Neural cell (in vitro differentiated cells): ENCODE data around the gene RALGAPB. TPM values are rescaled to one million over a fixed set of nuclear protein-coding genes. Genes with fewer than 3 reads are reported as not detected.

Experiments
- H2AFZ ChIP-seq: fragments of 200-600, 300-800 bp; sonication (generic), shearing (Covaris generic); 2 replicates; pipeline ENCODE4 v1.6.0; 2014; ENCODE audit warnings: low read depth, mild to moderate bottlenecking, antibody characterized with exemption, low read length, moderate library complexity
- H3F3A ChIP-seq: fragments of 200-600 bp; shearing (Covaris generic); 2 replicates; pipeline ENCODE4 v1.6.1; 2016; ENCODE audit warnings: mild to moderate bottlenecking, moderate library complexity, mixed read lengths, antibody characterized with exemption, low read length; ENCODE audit not compliant: insufficient read depth, poor library complexity, severe bottlenecking
- H3K27ac ChIP-seq: fragments of 200-600, 300-800 bp; sonication (generic), shearing (Covaris generic); 2 replicates; pipeline ENCODE4 v1.5.1; 2014; ENCODE audit warnings: mild to moderate bottlenecking, low read length, moderate library complexity
- H3K27me3 ChIP-seq: fragments of 300-800, 200-600 bp; sonication (generic), shearing (Covaris generic); 2 replicates; pipeline ENCODE4 v1.6.0; 2014; ENCODE audit warnings: mild to moderate bottlenecking, low read depth, low read length, moderate library complexity; ENCODE audit not compliant: insufficient read depth
- H3K36me3 ChIP-seq: fragments of 300-800, 200-600 bp; sonication (generic), shearing (Covaris generic); 2 replicates; pipeline ENCODE4 v1.5.1; 2014; ENCODE audit warnings: mild to moderate bottlenecking, antibody characterized with exemption, low read length, moderate library complexity; ENCODE audit not compliant: insufficient read depth
- H3K4me2 ChIP-seq: fragments of 300-800, 200-600 bp; sonication (generic), shearing (Covaris generic); 2 replicates; pipeline ENCODE4 v1.6.0; 2014; ENCODE audit warnings: mild to moderate bottlenecking, low read length
- H3K4me3 ChIP-seq: fragments of 300-800, 200-600 bp; sonication (generic), shearing (Covaris generic); 2 replicates; pipeline ENCODE4 v1.5.1; 2014; ENCODE audit warnings: mild to moderate bottlenecking, low read length, moderate library complexity
- H3K79me2 ChIP-seq: fragments of 200-600 bp; shearing (Covaris generic); replicated peaks from 2 replicates; pipeline ENCODE4 v1.6.0; 2014; ENCODE audit warnings: mild to moderate bottlenecking, low read length, moderate library complexity; ENCODE audit not compliant: insufficient read depth
- H3K9ac ChIP-seq: fragments of 300-800, 200-600 bp; sonication (generic), shearing (Covaris generic); 2 replicates; pipeline ENCODE4 v1.6.1; 2016; ENCODE audit warnings: mild to moderate bottlenecking, low read length, mixed read lengths
- H3K9me2 ChIP-seq: fragments of 200-600 bp; shearing (Covaris generic); 2 replicates; pipeline ENCODE4 v1.6.1; 2016; ENCODE audit warnings: mild to moderate bottlenecking, low read length, mixed read lengths; ENCODE audit not compliant: insufficient read depth
- H3K9me3 ChIP-seq: fragments of 200-600, 300-800 bp; sonication (generic), shearing (Covaris generic); 2 replicates; pipeline ENCODE4 v1.6.1; 2016; ENCODE audit warnings: mild to moderate bottlenecking, mixed run types, low read length, moderate library complexity, mixed read lengths
- H4K20me1 ChIP-seq: fragments of 200-600 bp; shearing (Covaris generic); 2 replicates; pipeline ENCODE4 v1.6.1; 2016; ENCODE audit warnings: mild to moderate bottlenecking, mixed run types; ENCODE audit not compliant: insufficient read depth
- EP300 ChIP-seq: fragments of 450-650 bp; conservative IDR thresholded peaks from 2 replicates; pipeline ENCODE4 v1.6.1; 2014; ENCODE audit warnings: antibody characterized with exemption, mild to moderate bottlenecking, moderate library complexity; ENCODE audit not compliant: poor library complexity, severe bottlenecking
- EZH2 ChIP-seq: fragments of 200-600, 300-800 bp; shearing (Covaris generic), sonication (generic); IDR thresholded peaks from 2 replicates; pipeline ENCODE4 v1.6.1; 2014; ENCODE audit warnings: antibody characterized with exemption, low read length, borderline replicate concordance, mild to moderate bottlenecking; ENCODE audit not compliant: insufficient read depth, poor library complexity, severe bottlenecking
- MXI1 ChIP-seq: fragments of 450-650 bp; conservative IDR thresholded peaks from 2 replicates; pipeline ENCODE4 v1.6.1; 2014; ENCODE audit warnings: antibody characterized with exemption, mild to moderate bottlenecking; ENCODE audit not compliant: poor library complexity, severe bottlenecking
- POLR2AphosphoS5 ChIP-seq: IDR thresholded peaks from 2 replicates; pipeline ENCODE4 v1.6.1; 2012
- RAD21 ChIP-seq: fragments of 450-650 bp; conservative IDR thresholded peaks from 2 replicates; pipeline ENCODE4 v1.6.1; 2014; ENCODE audit warnings: antibody characterized with exemption, mild to moderate bottlenecking, moderate library complexity
- SMC3 ChIP-seq: fragments of 450-650 bp; conservative IDR thresholded peaks from 2 replicates; pipeline ENCODE4 v1.6.1; 2014; ENCODE audit warnings: antibody characterized with exemption, mild to moderate bottlenecking, moderate library complexity; ENCODE audit not compliant: poor library complexity
- TAF1 ChIP-seq: IDR thresholded peaks from 2 replicates; pipeline ENCODE4 v1.6.1; 2012; ENCODE audit warnings: low read depth
- polyA plus RNA-seq: library from polyadenylated mRNA; depleted of rRNA; stranded (reverse); fragments of >200 nt; gene quantifications from 2 replicates; pipeline ENCODE4 v1.2.3, GENCODE V29; 2014
- TF ChIP-seq, protein P1 (sequence below): fragments of 450-650 bp; IDR thresholded peaks from 2 replicates; pipeline ENCODE4 v1.5.1; 2014; ENCODE audit warnings: antibody characterized with exemption, mild to moderate bottlenecking, moderate library complexity; ENCODE audit not compliant: poor library complexity, severe bottlenecking
- TF ChIP-seq, protein P2 (sequence below): IDR thresholded peaks from 2 replicates; pipeline ENCODE4 v1.6.1; 2012; ENCODE audit warnings: borderline replicate concordance

The RALGAPB gene
- polyA plus RNA-seq, 1 donor from 2014 or later = 30.0 TPM

DNA sequence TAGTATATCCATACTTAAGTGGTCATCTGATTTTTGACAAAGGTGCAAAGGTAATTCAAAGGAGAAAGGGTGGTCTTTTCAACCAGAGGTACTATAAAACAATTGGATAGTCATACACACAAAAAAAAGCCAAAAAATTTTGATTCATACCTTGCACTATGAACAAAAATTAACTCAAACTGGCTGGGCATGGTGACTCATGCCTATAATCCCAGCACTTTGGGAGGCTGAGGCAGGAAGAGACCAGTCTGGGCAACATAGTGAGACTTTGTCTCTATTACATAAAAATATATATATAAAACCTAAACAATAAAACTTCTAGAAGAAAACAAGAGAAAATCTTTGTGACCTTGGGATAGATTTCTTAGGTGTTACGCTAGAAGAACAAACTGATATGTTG, 64.5 kb downstream of the RALGAPB start:
- no peak overlapping the region for H3K9ac ChIP-seq
- no peak overlapping the region for H3K4me3 ChIP-seq
- H2AFZ ChIP-seq = no peak overlapping the region
- H3K9me2 ChIP-seq = no peaks in the 10 kb centered on the region
- peaks cover 3% of the 10 kb centered on the region for H3K9me3 ChIP-seq
- no peaks in the 10 kb centered on the region for H3K27me3 ChIP-seq
- no peaks in the 10 kb centered on the region for H3K79me2 ChIP-seq
- H3K27ac ChIP-seq = no peak overlapping the region
- TF ChIP-seq POLR2AphosphoS5 (no peak), EZH2 (no peak), EP300 (no peak), MXI1 (no peak), SMC3 (no peak), TAF1 (no peak)
- TF ChIP-seq, protein P1, sequence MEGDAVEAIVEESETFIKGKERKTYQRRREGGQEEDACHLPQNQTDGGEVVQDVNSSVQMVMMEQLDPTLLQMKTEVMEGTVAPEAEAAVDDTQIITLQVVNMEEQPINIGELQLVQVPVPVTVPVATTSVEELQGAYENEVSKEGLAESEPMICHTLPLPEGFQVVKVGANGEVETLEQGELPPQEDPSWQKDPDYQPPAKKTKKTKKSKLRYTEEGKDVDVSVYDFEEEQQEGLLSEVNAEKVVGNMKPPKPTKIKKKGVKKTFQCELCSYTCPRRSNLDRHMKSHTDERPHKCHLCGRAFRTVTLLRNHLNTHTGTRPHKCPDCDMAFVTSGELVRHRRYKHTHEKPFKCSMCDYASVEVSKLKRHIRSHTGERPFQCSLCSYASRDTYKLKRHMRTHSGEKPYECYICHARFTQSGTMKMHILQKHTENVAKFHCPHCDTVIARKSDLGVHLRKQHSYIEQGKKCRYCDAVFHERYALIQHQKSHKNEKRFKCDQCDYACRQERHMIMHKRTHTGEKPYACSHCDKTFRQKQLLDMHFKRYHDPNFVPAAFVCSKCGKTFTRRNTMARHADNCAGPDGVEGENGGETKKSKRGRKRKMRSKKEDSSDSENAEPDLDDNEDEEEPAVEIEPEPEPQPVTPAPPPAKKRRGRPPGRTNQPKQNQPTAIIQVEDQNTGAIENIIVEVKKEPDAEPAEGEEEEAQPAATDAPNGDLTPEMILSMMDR = no peak
- TF ChIP-seq, protein P2, sequence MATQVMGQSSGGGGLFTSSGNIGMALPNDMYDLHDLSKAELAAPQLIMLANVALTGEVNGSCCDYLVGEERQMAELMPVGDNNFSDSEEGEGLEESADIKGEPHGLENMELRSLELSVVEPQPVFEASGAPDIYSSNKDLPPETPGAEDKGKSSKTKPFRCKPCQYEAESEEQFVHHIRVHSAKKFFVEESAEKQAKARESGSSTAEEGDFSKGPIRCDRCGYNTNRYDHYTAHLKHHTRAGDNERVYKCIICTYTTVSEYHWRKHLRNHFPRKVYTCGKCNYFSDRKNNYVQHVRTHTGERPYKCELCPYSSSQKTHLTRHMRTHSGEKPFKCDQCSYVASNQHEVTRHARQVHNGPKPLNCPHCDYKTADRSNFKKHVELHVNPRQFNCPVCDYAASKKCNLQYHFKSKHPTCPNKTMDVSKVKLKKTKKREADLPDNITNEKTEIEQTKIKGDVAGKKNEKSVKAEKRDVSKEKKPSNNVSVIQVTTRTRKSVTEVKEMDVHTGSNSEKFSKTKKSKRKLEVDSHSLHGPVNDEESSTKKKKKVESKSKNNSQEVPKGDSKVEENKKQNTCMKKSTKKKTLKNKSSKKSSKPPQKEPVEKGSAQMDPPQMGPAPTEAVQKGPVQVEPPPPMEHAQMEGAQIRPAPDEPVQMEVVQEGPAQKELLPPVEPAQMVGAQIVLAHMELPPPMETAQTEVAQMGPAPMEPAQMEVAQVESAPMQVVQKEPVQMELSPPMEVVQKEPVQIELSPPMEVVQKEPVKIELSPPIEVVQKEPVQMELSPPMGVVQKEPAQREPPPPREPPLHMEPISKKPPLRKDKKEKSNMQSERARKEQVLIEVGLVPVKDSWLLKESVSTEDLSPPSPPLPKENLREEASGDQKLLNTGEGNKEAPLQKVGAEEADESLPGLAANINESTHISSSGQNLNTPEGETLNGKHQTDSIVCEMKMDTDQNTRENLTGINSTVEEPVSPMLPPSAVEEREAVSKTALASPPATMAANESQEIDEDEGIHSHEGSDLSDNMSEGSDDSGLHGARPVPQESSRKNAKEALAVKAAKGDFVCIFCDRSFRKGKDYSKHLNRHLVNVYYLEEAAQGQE = no peak
- H3F3A ChIP-seq = no peaks in the 10 kb centered on the region
- H3K4me2 ChIP-seq = no peak overlapping the region
- H4K20me1 ChIP-seq = no peaks in the 10 kb centered on the region
- peaks cover 19% of the 10 kb centered on the region for H3K36me3 ChIP-seq

DNA sequence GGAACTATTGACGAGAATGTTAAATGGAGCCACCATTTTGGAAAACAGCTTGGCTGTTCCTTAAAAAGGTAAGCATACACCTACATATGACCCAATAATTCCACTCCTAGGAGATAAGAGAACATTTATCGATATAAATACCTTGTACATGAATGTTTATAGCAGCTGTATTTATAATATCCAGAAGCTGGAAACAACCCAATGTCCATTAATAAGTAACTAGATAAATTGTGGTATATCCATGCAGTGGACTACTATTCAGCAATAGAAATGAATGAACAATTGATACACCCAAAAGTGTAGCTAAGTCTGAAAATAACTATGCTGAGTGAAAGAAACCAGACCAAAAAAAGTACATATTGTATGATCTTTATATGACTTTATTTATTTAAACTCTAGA, 66.1 kb downstream of the RALGAPB start:
- Histone ChIP-seq H3K36me3 (peaks cover 19% of the 10 kb centered on the region), H3K9me2 (no peaks in the 10 kb centered on the region), H3K9ac (no peak overlapping the region)

More for the DNA sequence above, 66.1 kb downstream of the RALGAPB start:
- no peaks in the 10 kb centered on the region for H3K27me3 ChIP-seq
- peaks cover 3% of the 10 kb centered on the region for H3K9me3 ChIP-seq
- no peaks in the 10 kb centered on the region for H3F3A ChIP-seq
- H3K79me2 ChIP-seq = no peaks in the 10 kb centered on the region
- no peaks in the 10 kb centered on the region for H4K20me1 ChIP-seq
- H3K4me3 ChIP-seq = no peak overlapping the region
- TF ChIP-seq, protein P2 = no peak
- TF ChIP-seq EZH2 = no peak
- no peak for TF ChIP-seq SMC3
- no peak for TF ChIP-seq MXI1
- TF ChIP-seq, protein P1 = no peak
- no peak for TF ChIP-seq EP300
- TF ChIP-seq POLR2AphosphoS5 = no peak
- TF ChIP-seq TAF1 = no peak
- TF ChIP-seq RAD21 = no peak
- no peak overlapping the region for H3K4me2 ChIP-seq
- H2AFZ ChIP-seq = no peak overlapping the region
- H3K27ac ChIP-seq = no peak overlapping the region
